Ovary (tissue), 9 donors: ENCODE measurements around the gene MALRD1. TPM values are rescaled to one million over a fixed set of nuclear protein-coding genes. Genes with fewer than 3 reads are reported as not detected.

Experiments used
- DNase-seq, 5 donors: peaks; one replicate each; pipeline ENCODE4 v3.0.0-alpha.2; 2019 to 2020
- H3K27ac ChIP-seq, 2 donors: fragments of 200-600 bp; one replicate each; pipeline versions ENCODE4 v1.5.1 to v1.8.0; 2019 to 2022
- H3K27me3 ChIP-seq: fragments of 200-600 bp; one replicate; pipeline ENCODE4 v1.8.0; 2022
- H3K36me3 ChIP-seq: fragments of 200-600 bp; sonication (generic); one replicate; pipeline ENCODE4 v1.5.1; 2019
- H3K4me1 ChIP-seq: one replicate; pipeline ENCODE4 v1.8.1; 2013; ENCODE audit warnings: mild to moderate bottlenecking, moderate library complexity; ENCODE audit not compliant: insufficient read depth
- H3K4me3 ChIP-seq: fragments of 200-600 bp; sonication (generic); one replicate; pipeline ENCODE4 v1.5.1; 2017
- H3K9me3 ChIP-seq, 2 donors: fragments of 200-600 bp in 1 of 2; sonication (generic) in 1 of 2; one replicate each; pipeline versions ENCODE4 v1.5.1 to v1.8.1; 2013 to 2019; ENCODE audit warnings: mild to moderate bottlenecking in 1 of 2, moderate library complexity in 1 of 2
- EP300 ChIP-seq: sonication (generic); formaldehyde crosslinking; IDR thresholded peaks from one replicate; pipeline ENCODE4 v1.6.1; 2017; ENCODE audit warnings: antibody characterized with exemption
- POLR2A ChIP-seq: fragments of 450-650 bp; IDR thresholded peaks from one replicate; pipeline ENCODE4 v1.6.1; 2017; ENCODE audit warnings: antibody characterized with exemption, mild to moderate bottlenecking, moderate library complexity
- WGBS, 3 donors: extraction: QIAGEN DNeasy Blood & Tissue Kit in 1 of 3; methylation state at CpG; one replicate each; pipeline versions ENCODE4 v1.1.5 to v1.1.7; 2013 to 2017; 5-methylcytosine and 5-hydroxymethylcytosine counted together
- intact Hi-C, 4 donors: fragments of 100-400 bp; cut with DNase I; formaldehyde crosslinking; loops; one replicate each; pipeline versions ENCODE4 v1.11.0 to v1.15.1; 2022 to 2023
- polyA plus RNA-seq, 2 donors: library from polyadenylated mRNA; stranded (reverse); fragments of 200-250 nt in 1 of 2; fragments of 350-450 nt in 1 of 2; fragmentation: Illumina TruSeq in 1 of 2; extraction: RNeasy Lipid Tissue Mini Kit (QIAGEN cat#74804) in 1 of 2; gene quantifications; one replicate each; pipeline ENCODE4 v1.2.3, GENCODE V29; 2013 to 2014
- total RNA-seq, 7 donors: library from RNA; depleted of rRNA in 2 of 7; stranded (reverse); fragments of >200 nt in 2 of 7; fragmentation: NEBNext Ultra II Directional in 3 of 7; extraction: Animal tissue kit (Norgen Biotek cat#: 25700) in 3 of 7; gene quantifications; one replicate each; pipeline versions ENCODE4 v1.1.0 to v1.2.4, GENCODE V29; 2016 to 2023
- TF ChIP-seq, protein P1 (sequence below), 3 donors: fragments of 450-650 bp in 2 of 3; fragments of 200-600 bp in 1 of 3; IDR thresholded peaks; one replicate each; pipeline versions ENCODE4 v1.5.1 to v1.8.0; 2016 to 2022; ENCODE audit warnings: antibody characterized with exemption in 3 of 3, mild to moderate bottlenecking in 1 of 3
- donor health status: DM: no; HTN: no; CAD: no; lungs with moderate emphysema.
- donor health status: DM: no; HTN: no; CAD: no.
- donor health status: Bipolar disorder and iron deficiency.
- donor health status: DM: yes; HTN: yes; CAD: no.
- donor health status: DM: no; HTN: no; CAD: no.
- donor health status: DM: yes; HTN: yes; CAD: no.

The MALRD1 gene
- total and polyA plus RNA-seq, 9 donors: 0.56 to 12.1 (median 1.9) TPM

DNA sequence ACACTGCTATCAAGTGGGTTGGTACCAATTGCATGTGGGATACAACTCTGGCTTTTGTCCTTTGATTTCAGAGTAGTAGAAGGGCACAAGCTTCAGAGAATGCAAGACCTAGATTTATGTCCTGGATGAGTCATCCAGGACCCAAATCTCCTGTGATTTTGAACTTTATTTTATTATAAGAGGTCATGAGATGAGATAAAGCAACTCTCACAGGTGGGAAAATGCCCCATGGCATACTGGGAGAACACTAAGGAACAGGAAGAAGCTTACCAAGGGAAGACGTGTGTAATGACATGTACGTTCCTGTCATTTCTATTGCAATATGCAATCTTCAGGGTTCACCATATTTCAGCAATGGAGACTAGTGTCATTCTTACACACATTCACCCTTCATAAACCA lies 966 bp downstream of the MALRD1 start:
- no peaks in the 10 kb centered on the region for H3K9me3 ChIP-seq
- 86 to 96% (median 90%) methylated on average over 2 of the region's 2 CpGs for WGBS, 3 donors
- H3K27me3 ChIP-seq: no peaks in the 10 kb centered on the region
- TF ChIP-seq, protein P1, sequence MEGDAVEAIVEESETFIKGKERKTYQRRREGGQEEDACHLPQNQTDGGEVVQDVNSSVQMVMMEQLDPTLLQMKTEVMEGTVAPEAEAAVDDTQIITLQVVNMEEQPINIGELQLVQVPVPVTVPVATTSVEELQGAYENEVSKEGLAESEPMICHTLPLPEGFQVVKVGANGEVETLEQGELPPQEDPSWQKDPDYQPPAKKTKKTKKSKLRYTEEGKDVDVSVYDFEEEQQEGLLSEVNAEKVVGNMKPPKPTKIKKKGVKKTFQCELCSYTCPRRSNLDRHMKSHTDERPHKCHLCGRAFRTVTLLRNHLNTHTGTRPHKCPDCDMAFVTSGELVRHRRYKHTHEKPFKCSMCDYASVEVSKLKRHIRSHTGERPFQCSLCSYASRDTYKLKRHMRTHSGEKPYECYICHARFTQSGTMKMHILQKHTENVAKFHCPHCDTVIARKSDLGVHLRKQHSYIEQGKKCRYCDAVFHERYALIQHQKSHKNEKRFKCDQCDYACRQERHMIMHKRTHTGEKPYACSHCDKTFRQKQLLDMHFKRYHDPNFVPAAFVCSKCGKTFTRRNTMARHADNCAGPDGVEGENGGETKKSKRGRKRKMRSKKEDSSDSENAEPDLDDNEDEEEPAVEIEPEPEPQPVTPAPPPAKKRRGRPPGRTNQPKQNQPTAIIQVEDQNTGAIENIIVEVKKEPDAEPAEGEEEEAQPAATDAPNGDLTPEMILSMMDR (IDR thresholded peaks at IDR 0.05): no peak
- TF ChIP-seq EP300: no peak
- TF ChIP-seq POLR2A: no peak
- intact Hi-C loops: no loop called here
- no peak overlapping the region for H3K27ac ChIP-seq
- H3K4me3 ChIP-seq: no peak overlapping the region
- DNase-seq: no peak
- H3K36me3 ChIP-seq: no peaks in the 10 kb centered on the region
- no peaks in the 10 kb centered on the region for H3K4me1 ChIP-seq

DNA sequence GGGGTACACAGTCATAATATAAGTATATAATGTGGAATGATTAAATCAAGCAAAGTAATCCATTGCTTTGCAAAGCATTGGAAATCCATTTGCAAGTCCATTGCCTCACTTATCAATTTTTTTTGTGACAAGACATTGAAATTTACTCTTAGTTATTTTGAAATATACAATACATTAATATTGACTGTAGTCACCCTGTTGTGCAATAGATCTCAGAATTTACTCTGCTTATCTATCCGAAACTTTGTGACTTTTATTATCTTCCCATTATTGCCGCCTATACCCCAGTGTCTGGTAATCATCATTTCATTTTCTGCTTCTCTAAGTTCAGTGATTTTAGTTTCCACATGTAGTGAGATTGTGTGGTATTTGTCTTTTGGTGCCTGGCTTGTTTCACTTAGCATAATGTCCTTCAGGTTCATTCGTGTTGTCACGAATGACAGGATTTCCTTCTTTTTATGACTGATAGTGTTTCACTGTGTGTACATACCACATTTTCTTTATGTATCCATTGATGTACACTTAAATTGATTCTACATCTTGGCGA lies 5.8 kb downstream of the MALRD1 start:
- Histone ChIP-seq H3K9me3 (no peaks in the 10 kb centered on the region), H3K36me3 (no peaks in the 10 kb centered on the region), H3K27me3 (no peaks in the 10 kb centered on the region), H3K27ac (no peak overlapping the region), H3K4me1 (no peaks in the 10 kb centered on the region), H3K4me3 (no peak overlapping the region)
- intact Hi-C loops: no loop called here
- no peak for DNase-seq
- no peak for TF ChIP-seq EP300
- TF ChIP-seq, protein P1 (IDR thresholded peaks at IDR 0.05): no peak
- 81 to 86% (median 86%) methylated on average over 5 of the region's 5 CpGs for WGBS, 3 donors

DNA sequence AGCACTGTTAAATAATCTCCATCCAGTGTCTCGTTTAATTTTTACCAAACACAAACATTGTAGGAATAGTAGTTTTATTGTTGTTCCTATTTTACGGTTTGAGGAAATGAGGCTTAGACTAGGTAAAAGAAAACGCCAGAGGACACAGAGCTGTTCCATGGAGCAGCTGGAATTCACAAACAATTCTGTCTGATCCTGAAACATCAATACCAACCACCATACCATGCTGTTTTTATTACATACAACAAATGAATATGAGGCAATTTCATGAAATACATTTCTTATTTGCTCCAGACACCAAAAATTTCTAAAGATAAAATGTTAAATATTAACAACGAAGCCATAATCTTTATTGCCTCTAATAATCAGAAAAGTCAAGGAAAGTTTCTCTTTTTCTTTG lies 9.4 kb downstream of the MALRD1 start:
- Histone ChIP-seq H3K27ac (no peak overlapping the region), H3K9me3 (no peaks in the 10 kb centered on the region), H3K27me3 (no peaks in the 10 kb centered on the region), H3K36me3 (no peaks in the 10 kb centered on the region), H3K4me3 (no peak overlapping the region), H3K4me1 (no peaks in the 10 kb centered on the region)
- 36 to 68% (median 48%) methylated on average over 4 of the region's 4 CpGs for WGBS, 3 donors
- no peak for DNase-seq
- TF ChIP-seq POLR2A: no peak
- TF ChIP-seq, protein P1 (IDR thresholded peaks at IDR 0.05): no peak
- TF ChIP-seq EP300: no peak
- intact Hi-C loops: no loop called here

DNA sequence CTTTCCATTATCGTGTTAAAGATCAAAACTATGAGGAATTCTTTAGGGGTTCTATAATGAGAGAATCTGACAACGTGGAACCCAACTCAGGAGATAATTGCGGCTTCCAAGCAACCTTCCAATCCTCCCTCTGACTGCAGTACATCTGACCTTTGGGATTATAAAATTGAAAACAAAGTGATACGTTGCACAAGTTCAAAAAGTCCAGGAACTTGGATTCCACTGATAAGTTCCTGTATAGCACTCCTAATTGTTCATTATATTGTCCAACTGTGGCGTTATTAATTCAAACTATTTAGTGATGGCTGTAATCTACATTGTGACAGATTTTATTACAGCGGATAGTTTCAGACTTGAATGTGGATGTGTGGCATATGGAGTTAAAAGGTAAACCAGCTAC lies 15.4 kb downstream of the MALRD1 start:
- Histone ChIP-seq H3K27ac (no peak overlapping the region), H3K27me3 (no peaks in the 10 kb centered on the region), H3K9me3 (no peaks in the 10 kb centered on the region), H3K4me1 (no peaks in the 10 kb centered on the region), H3K36me3 (no peaks in the 10 kb centered on the region), H3K4me3 (no peak overlapping the region)
- TF ChIP-seq, protein P1 (IDR thresholded peaks at IDR 0.05): no peak
- TF ChIP-seq EP300 (no peak), POLR2A (no peak)
- intact Hi-C loops: no loop called here
- 73 to 78% (median 77%) methylated on average over 6 of the region's 6 CpGs for WGBS, 3 donors
- no peak for DNase-seq
